ENCODE results near the gene RAB30. TPM values are rescaled to one million over a fixed set of nuclear protein-coding genes. Genes with fewer than 3 reads are reported as not detected.

The RAB30 gene
- total and polyA plus RNA-seq, 9 of the 15 experiments (the other 6 are each of a cell fraction or from before 2014, with no cell fraction given): 0.29 to 1.3 (median 1.0) TPM

GRCh38 chr11:83037877-83038276, 33.8 kb downstream of the RAB30 start:
- peaks cover 4 to 7% of the 10 kb centered on the region in 2 experiments; a peak in 3 of 5 replicates for H3K4me1 ChIP-seq (replicated peaks in 1 of 2; ENCODE audit: control insufficient read depth in 2 of 2, insufficient read depth in 2 of 2, low read length in 2 of 2)
- H3K9ac ChIP-seq (ENCODE audit: insufficient read depth in 1 of 2, low read depth in 2 of 2, low read length in 2 of 2): no peak overlapping the region
- CTCF ChIA-PET (ENCODE audit: low intra/inter-chr PET ratio): no interaction called here
- no peaks in the 10 kb centered on the region for H3K9me1 ChIP-seq (ENCODE audit: control insufficient read depth, insufficient read depth, low read length)
- DNase-seq (ENCODE audit: extremely low read depth in 1 of 4, low spot score in 3 of 4) (no peak), FAIRE-seq (no peak), ATAC-seq (no peak)
- H3K4me3 ChIP-seq: no peak overlapping the region
- intact Hi-C loops (cut with micrococcal nuclease): no loop called here
- H3K79me2 ChIP-seq (ENCODE audit: control insufficient read depth, insufficient read depth, low read length): no peaks in the 10 kb centered on the region
- H2AFZ ChIP-seq (ENCODE audit: low read depth, low read length): no peak overlapping the region
- 43% methylated on average over 4 of the region's 4 CpGs for WGBS (ENCODE audit: insufficient coverage, low coverage, missing lambda C conversion rate)
- no peak overlapping the region for H3K4me2 ChIP-seq (ENCODE audit: insufficient read depth, low read length)
- BruUV-seq (replicated peaks): no TSS peak
- in situ Hi-C loops (cut with MboI): no loop called here
- no peaks in the 10 kb centered on the region for H3K36me3 ChIP-seq (ENCODE audit: control insufficient read depth, insufficient read depth, low read length)
- no peak overlapping the region for H3K27ac ChIP-seq (ENCODE audit: extremely low read depth, low read depth, low read length)
- POLR2A ChIA-PET: interaction anchor here (0.7 kb wide), 1 partner anchor 114 kb away, joined by 4 read pairs; no protein-coding TSS in a partner anchor
- H4K20me1 ChIP-seq (replicated peaks; ENCODE audit: control insufficient read depth, insufficient read depth, low read length): no peaks in the 10 kb centered on the region; the same call in 1 of the 2 replicates
- no peaks in the 10 kb centered on the region for H3K9me3 ChIP-seq (replicated peaks; ENCODE audit: control insufficient read depth, insufficient read depth, low read depth, low read length)
- no peak for TF ChIP-seq CBFA2T3 (IDR thresholded peaks at IDR 0.05)
- no peak for TF ChIP-seq SETDB1 (IDR thresholded peaks at IDR 0.05; ENCODE audit: low read length)
- TF ChIP-seq WHSC1 (IDR thresholded peaks at IDR 0.05; ENCODE audit: low read length): no peak
- no peak for TF ChIP-seq U2AF2 (optimal IDR thresholded peaks at IDR 0.05; ENCODE audit: low read depth, low read length)
- no peak for TF ChIP-seq HDAC8 (tag; IDR thresholded peaks at IDR 0.05)
- TF ChIP-seq BRD9 (IDR thresholded peaks at IDR 0.05; ENCODE audit: low read depth, partially characterized antibody): no peak
- TF ChIP-seq ZNF696 (CRISPR knock-in tag; conservative IDR thresholded peaks at IDR 0.05): no peak
- TF ChIP-seq ZNF140 (CRISPR knock-in tag; IDR thresholded peaks at IDR 0.05): no peak
- no peak for TF ChIP-seq MTF1 (CRISPR knock-in tag; IDR thresholded peaks at IDR 0.05; ENCODE audit: borderline replicate concordance)
- no peaks in the 10 kb centered on the region; a peak in 1 of 5 replicates for H3K27me3 ChIP-seq (ENCODE audit: control insufficient read depth in 2 of 2, insufficient read depth in 2 of 2, low read length in 2 of 2)
